Stomach smooth muscle (tissue), 2 donors: Measurements from ENCODE around the gene AAMP.
"Not testable (repeated sequence)": the region's sequence is repeated elsewhere in the genome, so short reads cannot be mapped to it uniquely, and the experiment has no call there.

Experiments used
- H3K27ac ChIP-seq: one replicate; pipeline ENCODE4 v1.7.0; 2013; ENCODE audit warnings: mild to moderate bottlenecking, low read length, inconsistent platforms
- H3K27me3 ChIP-seq, 2 donors: one replicate each; pipeline ENCODE4 v1.7.0; 2013; ENCODE audit warnings: low read length in 2 of 2; ENCODE audit not compliant: insufficient read depth in 2 of 2, control insufficient read depth in 1 of 2
- H3K36me3 ChIP-seq, 2 donors: one replicate each; pipeline ENCODE4 v1.7.0; 2013; ENCODE audit warnings: low read length in 2 of 2; ENCODE audit not compliant: control insufficient read depth in 2 of 2, insufficient read depth in 2 of 2
- H3K4me1 ChIP-seq: one replicate; pipeline ENCODE4 v1.7.0; 2013; ENCODE audit warnings: low read length; ENCODE audit not compliant: control insufficient read depth, insufficient read depth
- H3K4me3 ChIP-seq, 2 donors: one replicate each; pipeline ENCODE4 v1.7.0; 2013; ENCODE audit warnings: low read length in 2 of 2
- H3K9ac ChIP-seq, 2 donors: one replicate each; pipeline ENCODE4 v1.7.0; 2013; ENCODE audit warnings: low read length in 2 of 2, mild to moderate bottlenecking in 1 of 2
- H3K9me3 ChIP-seq, 2 donors: one replicate each; pipeline ENCODE4 v1.7.0; 2013; ENCODE audit warnings: low read length in 2 of 2; ENCODE audit not compliant: control insufficient read depth in 2 of 2
- donor health status: healthy.
- donor health status: Pancreatic carcinoma.

Gene AAMP

GRCh38 chr2:218273214-218273907 is 3.4 kb upstream of the AAMP start:
- H3K4me1 ChIP-seq: peaks cover 38% of the 10 kb centered on the region
- H3K4me3 ChIP-seq: peak overlapping the region in 1 of 2 donors; percentile 57
- H3K27me3 ChIP-seq, H3K9me3 ChIP-seq, H3K9ac ChIP-seq: not testable (repeated sequence)
- H3K36me3 ChIP-seq: peaks cover 45 to 46% of the 10 kb centered on the region in 2 donors
- peak overlapping the region; percentile 64 for H3K27ac ChIP-seq

- H3K27me3 ChIP-seq: no peaks in the 10 kb centered on the region
- peak overlapping the region in 1 of 2 donors; percentile 57 for H3K4me3 ChIP-seq
- H3K27ac ChIP-seq: peak overlapping the region; percentile 64
- H3K4me1 ChIP-seq: peaks cover 39% of the 10 kb centered on the region
- H3K36me3 ChIP-seq: peaks cover 38 to 39% of the 10 kb centered on the region in 2 donors
- no peak overlapping the region for H3K9ac ChIP-seq
- H3K9me3 ChIP-seq: no peaks in the 10 kb centered on the region
Observed at GRCh38 chr2:218272531-218273212, 2.7 kb upstream of the AAMP start.

- peaks cover 42% of the 10 kb centered on the region for H3K4me1 ChIP-seq
- no peaks in the 10 kb centered on the region for H3K9me3 ChIP-seq
- H3K27me3 ChIP-seq: no peaks in the 10 kb centered on the region
- H3K4me3 ChIP-seq: peak overlapping the region; percentile 57 to 81
- H3K9ac ChIP-seq: peak overlapping the region in 1 of 2 donors; percentile 78
- peaks cover 35 to 38% of the 10 kb centered on the region in 2 donors for H3K36me3 ChIP-seq
- peak overlapping the region; percentile 64 for H3K27ac ChIP-seq
Observed at GRCh38 chr2:218271865-218272530, 2.1 kb upstream of the AAMP start.

- Histone ChIP-seq H3K4me1 (peaks cover 42% of the 10 kb centered on the region), H3K27me3 (no peaks in the 10 kb centered on the region), H3K4me3 (peak overlapping the region; percentile 81 to 96), H3K9ac (peak overlapping the region; percentile 42 to 78), H3K9me3 (no peaks in the 10 kb centered on the region), H3K36me3 (peaks cover 35 to 38% of the 10 kb centered on the region in 2 donors), H3K27ac (peak overlapping the region; percentile 70)
Observed at GRCh38 chr2:218271487-218271797, 1.5 kb upstream of the AAMP start.

GRCh38 chr2:218270721-218271486 is 967 bp upstream of the AAMP start:
- Histone ChIP-seq H3K4me1 (peaks cover 42% of the 10 kb centered on the region), H3K27ac (peak overlapping the region; percentile 70), H3K9ac (peak overlapping the region; percentile 78 to 85), H3K4me3 (peak overlapping the region; percentile 81 to 96), H3K9me3 (no peaks in the 10 kb centered on the region), H3K36me3 (peaks cover 36 to 39% of the 10 kb centered on the region in 2 donors), H3K27me3 (no peaks in the 10 kb centered on the region)

- H3K27me3 ChIP-seq: no peaks in the 10 kb centered on the region
- H3K4me1 ChIP-seq: peaks cover 64% of the 10 kb centered on the region
- no peak overlapping the region for H3K4me3 ChIP-seq
- H3K36me3 ChIP-seq: peaks cover 36% of the 10 kb centered on the region in 2 donors
- no peak overlapping the region for H3K9ac ChIP-seq
- H3K27ac ChIP-seq: no peak overlapping the region
- no peaks in the 10 kb centered on the region for H3K9me3 ChIP-seq
Observed at GRCh38 chr2:218267259-218267658, 2.7 kb downstream of the AAMP start.

GRCh38 chr2:218266316-218266979 is 3.5 kb downstream of the AAMP start:
- Histone ChIP-seq H3K9ac (no peak overlapping the region), H3K36me3 (peaks cover 36% of the 10 kb centered on the region in 2 donors), H3K27me3 (no peaks in the 10 kb centered on the region), H3K27ac (no peak overlapping the region), H3K4me1 (peaks cover 64% of the 10 kb centered on the region), H3K9me3 (no peaks in the 10 kb centered on the region), H3K4me3 (no peak overlapping the region)

- no peak overlapping the region for H3K9ac ChIP-seq
- H3K36me3 ChIP-seq: peaks cover 36% of the 10 kb centered on the region in 2 donors
- H3K9me3 ChIP-seq: no peaks in the 10 kb centered on the region
- no peaks in the 10 kb centered on the region for H3K27me3 ChIP-seq
- H3K4me3 ChIP-seq: no peak overlapping the region
- H3K27ac ChIP-seq: no peak overlapping the region
- H3K4me1 ChIP-seq: peaks cover 65% of the 10 kb centered on the region
Observed at GRCh38 chr2:218265626-218266025, 4.3 kb downstream of the AAMP start.

GRCh38 chr2:218264773-218265561 is 5.0 kb downstream of the AAMP start:
- Histone ChIP-seq H3K27ac (no peak overlapping the region), H3K27me3 (no peaks in the 10 kb centered on the region), H3K4me3 (no peak overlapping the region), H3K9me3 (no peaks in the 10 kb centered on the region), H3K4me1 (peaks cover 71% of the 10 kb centered on the region), H3K9ac (no peak overlapping the region), H3K36me3 (peaks cover 36% of the 10 kb centered on the region in 2 donors)
